IMR-90 (cell line): ENCODE data around the gene PELI1. TPM values are rescaled to one million over a fixed set of nuclear protein-coding genes. Genes with fewer than 3 reads are reported as not detected.

ENCODE experiments used
- ATAC-seq: fragments of 200-7000 bp; cut with Tn5 transposase; 2 replicates; pipeline ENCODE4 v1.9.1; 2020; ENCODE audit warnings: low read depth, mild to moderate bottlenecking, moderate library complexity
- BruUV-seq: library from RNA; stranded (reverse); fragments of 400-500 nt; replicated peaks from 2 replicates; lab custom pipeline; 2021; lab: Mats Ljungman, UMichigan
- CTCF ChIA-PET: fragments of 300-600 bp; formaldehyde crosslinking; extraction: SDS; loops from one replicate; lab custom pipeline; 2021; ENCODE audit warnings: antibody characterized with exemption; lab: Yijun Ruan, JAX
- POLR2A ChIA-PET: fragments of 300-600 bp; sonication (Branson Sonifier 250); formaldehyde crosslinking; loops from one replicate; lab custom pipeline; 2022; ENCODE audit warnings: antibody characterized with exemption; ENCODE audit not compliant: unreplicated experiment; lab: Charles Lee
- DNase-seq: peaks from one replicate; pipeline ENCODE4 v3.0.0; 2013
- H2AFZ ChIP-seq: replicated peaks from 2 replicates; pipeline ENCODE3; 2013; ENCODE audit warnings: low read length, mild to moderate bottlenecking; ENCODE audit not compliant: poor library complexity
- H2AK5ac ChIP-seq: 2 replicates; pipeline ENCODE4 v1.6.1; 2013; ENCODE audit warnings: low read depth, low read length, inconsistent platforms
- H2AK9ac ChIP-seq: replicated peaks from 2 replicates; pipeline ENCODE3; 2013; ENCODE audit warnings: mild to moderate bottlenecking, low read depth, low read length, moderate library complexity; ENCODE audit not compliant: poor library complexity
- H2BK120ac ChIP-seq: 2 replicates; pipeline ENCODE4 v1.6.1; 2013; ENCODE audit warnings: low read depth, low read length, inconsistent platforms
- H2BK15ac ChIP-seq: 3 replicates; pipeline ENCODE4 v1.6.1; 2013; ENCODE audit warnings: low read depth, low read length, inconsistent platforms
- H2BK20ac ChIP-seq: 2 replicates; pipeline ENCODE4 v1.6.1; 2013; ENCODE audit warnings: low read depth, mild to moderate bottlenecking, inconsistent platforms, low read length, moderate library complexity
- H2BK5ac ChIP-seq: 2 replicates; pipeline ENCODE4 v1.6.1; 2013; ENCODE audit warnings: mild to moderate bottlenecking, low read depth, low read length, inconsistent platforms; ENCODE audit not compliant: poor library complexity, severe bottlenecking
- H3K14ac ChIP-seq: replicated peaks from 2 replicates; pipeline ENCODE4 v1.6.1; 2013; ENCODE audit warnings: low read depth, low read length, inconsistent platforms
- H3K18ac ChIP-seq: 2 replicates; pipeline ENCODE4 v1.6.1; 2013; ENCODE audit warnings: low read depth, low read length, control low read depth
- H3K23ac ChIP-seq: 2 replicates; pipeline ENCODE4 v1.6.1; 2013; ENCODE audit warnings: low read depth, low read length, inconsistent platforms
- H3K27ac ChIP-seq: 2 replicates; pipeline ENCODE4 v1.5.1; 2013; ENCODE audit warnings: mild to moderate bottlenecking, control low read depth, low read length; ENCODE audit not compliant: insufficient read depth
- H3K27me3 ChIP-seq: 2 replicates; pipeline ENCODE4 v1.6.1; 2013; ENCODE audit warnings: low read length; ENCODE audit not compliant: control insufficient read depth, insufficient read depth
- H3K36me3 ChIP-seq: 2 replicates; pipeline ENCODE4 v1.6.1; 2013; ENCODE audit warnings: low read length, mixed read lengths; ENCODE audit not compliant: control insufficient read depth, insufficient read depth
- H3K4ac ChIP-seq: 2 replicates; pipeline ENCODE4 v1.6.1; 2013; ENCODE audit warnings: low read depth, low read length, inconsistent platforms
- H3K4me1 ChIP-seq: 2 replicates; pipeline ENCODE4 v1.6.1; 2013; ENCODE audit warnings: low read length, mixed read lengths; ENCODE audit not compliant: control insufficient read depth, insufficient read depth
- H3K4me2 ChIP-seq: 2 replicates; pipeline ENCODE4 v1.6.1; 2013; ENCODE audit warnings: low read depth, mild to moderate bottlenecking, control low read depth, low read length, moderate library complexity
- H3K4me3 ChIP-seq: 2 replicates; pipeline ENCODE4 v1.5.1; 2013; ENCODE audit warnings: low read depth, mild to moderate bottlenecking, control low read depth, low read length, moderate library complexity; ENCODE audit not compliant: insufficient read depth
- H3K56ac ChIP-seq: 2 replicates; pipeline ENCODE4 v1.6.1; 2013; ENCODE audit warnings: low read length, inconsistent platforms; ENCODE audit not compliant: insufficient read depth; ENCODE audit errors: extremely low read depth
- H3K79me1 ChIP-seq, 2 experiments: 2 replicates each; pipeline ENCODE4 v1.6.1; 2013; ENCODE audit warnings: low read length in 2 of 2, inconsistent platforms in 1 of 2, low read depth in 1 of 2
- H3K9ac ChIP-seq: 2 replicates; pipeline ENCODE4 v1.6.1; 2013; ENCODE audit warnings: low read depth, low read length, control low read depth
- H3K9me1 ChIP-seq: 2 replicates; pipeline ENCODE4 v1.6.1; 2013; ENCODE audit warnings: low read length, inconsistent platforms; ENCODE audit not compliant: insufficient read depth
- H3K9me3 ChIP-seq: 2 replicates; pipeline ENCODE4 v1.6.1; 2013; ENCODE audit warnings: low read length; ENCODE audit not compliant: control insufficient read depth, insufficient read depth
- H4K20me1 ChIP-seq: 2 replicates; pipeline ENCODE4 v1.6.1; 2013; ENCODE audit warnings: low read length, inconsistent platforms; ENCODE audit not compliant: insufficient read depth
- H4K5ac ChIP-seq: 2 replicates; pipeline ENCODE4 v1.6.1; 2013; ENCODE audit warnings: mild to moderate bottlenecking, low read depth, low read length, control low read depth
- H4K8ac ChIP-seq, 2 experiments: 2 replicates each; pipeline ENCODE4 v1.6.1; 2013; ENCODE audit warnings: low read depth in 2 of 2, low read length in 2 of 2, control low read depth in 1 of 2, inconsistent platforms in 1 of 2
- H4K91ac ChIP-seq: 2 replicates; pipeline ENCODE4 v1.6.1; 2013; ENCODE audit warnings: low read depth, low read length, inconsistent platforms; ENCODE audit not compliant: insufficient read depth
- CEBPB ChIP-seq: IDR thresholded peaks from 2 replicates; pipeline ENCODE4 v1.6.1; 2012; ENCODE audit warnings: low read depth, low read length, improper control_type of control experiment
- CHD1 ChIP-seq: IDR thresholded peaks from 2 replicates; pipeline ENCODE4 v1.6.1; 2012; ENCODE audit warnings: low read depth, low read length, improper control_type of control experiment
- CTCF ChIP-seq: conservative IDR thresholded peaks from 2 replicates; pipeline ENCODE4 v1.5.1; 2012; ENCODE audit warnings: mild to moderate bottlenecking, low read depth, low read length, improper control_type of control experiment
- MAZ ChIP-seq: IDR thresholded peaks from 2 replicates; pipeline ENCODE4 v1.6.1; 2012; ENCODE audit warnings: low read depth, mild to moderate bottlenecking, low read length, improper control_type of control experiment, moderate library complexity, borderline replicate concordance
- MXI1 ChIP-seq: IDR thresholded peaks from 2 replicates; pipeline ENCODE4 v1.6.1; 2012; ENCODE audit warnings: low read depth, mild to moderate bottlenecking, low read length, moderate library complexity, borderline replicate concordance
- NFE2L2 ChIP-seq: fragments of 150-350 bp; IDR thresholded peaks from 2 replicates; pipeline ENCODE4 v1.6.1; 2016; ENCODE audit warnings: low read depth, mild to moderate bottlenecking, low read length
- POLR2A ChIP-seq: IDR thresholded peaks from 2 replicates; pipeline ENCODE4 v1.6.1; 2012; ENCODE audit warnings: mild to moderate bottlenecking, low read depth, low read length
- RAD21 ChIP-seq: IDR thresholded peaks from 2 replicates; pipeline ENCODE4 v1.6.1; 2012; ENCODE audit warnings: low read length, improper control_type of control experiment
- RCOR1 ChIP-seq: IDR thresholded peaks from 2 replicates; pipeline ENCODE4 v1.6.1; 2012; ENCODE audit warnings: mild to moderate bottlenecking, low read length, improper control_type of control experiment; ENCODE audit not compliant: insufficient replicate concordance
- RFX5 ChIP-seq: IDR thresholded peaks from 2 replicates; pipeline ENCODE4 v1.8.0; 2012; ENCODE audit warnings: low read depth, mild to moderate bottlenecking, low read length, moderate library complexity
- SMC3 ChIP-seq: fragments of 150-350 bp; IDR thresholded peaks from 2 replicates; pipeline ENCODE4 v1.6.1; 2016; ENCODE audit warnings: low read depth, mild to moderate bottlenecking, antibody characterized with exemption, low read length, moderate library complexity
- WGBS, 2 experiments: methylation state at CpG; one replicate each; pipeline versions ENCODE4 v1.1.5 to v1.1.7; 2013; ENCODE audit warnings: missing lambda C conversion rate in 2 of 2; ENCODE audit not compliant: insufficient read length in 1 of 2; ENCODE audit errors: extremely low coverage in 2 of 2; 5-methylcytosine and 5-hydroxymethylcytosine counted together
- dilution Hi-C: fragments of 300-500 bp; cut with HindIII; formaldehyde crosslinking; loops from one replicate; pipeline ENCODE4 v1.14.3; 2018; ENCODE audit warnings: low sequenced_read_pairs; ENCODE audit not compliant: unreplicated experiment
- in situ Hi-C: fragments of 300-500 bp; cut with MboI; formaldehyde crosslinking; loops from 3 replicates; pipeline ENCODE4 v1.14.3; 2019; ENCODE audit warnings: low sequenced_read_pairs, inconsistent platforms, mixed read lengths
- intact Hi-C: fragments of 100-400 bp; cut with micrococcal nuclease; formaldehyde crosslinking; loops from 2 replicates; pipeline ENCODE4 v1.10.0; 2022
- polyA plus RNA-seq, 3 experiments: library from polyadenylated mRNA; depleted of rRNA; stranded (reverse); fragments of >200 nt; gene quantifications; 2 replicates each; pipeline ENCODE4 v1.2.3, GENCODE V29; 2012; ENCODE audit warnings: low replicate concordance in 1 of 3
- total RNA-seq: library from RNA; depleted of rRNA; stranded (reverse); fragments of >200 nt; gene quantifications from 2 replicates; pipeline ENCODE4 v1.2.3, GENCODE V29; 2012
- TF ChIP-seq, protein P1 (sequence below): fragments of 150-350 bp; IDR thresholded peaks from 2 replicates; pipeline ENCODE4 v1.6.1; 2016; ENCODE audit warnings: low read depth, mild to moderate bottlenecking, low read length, moderate library complexity, borderline replicate concordance

The PELI1 gene
- total and polyA plus RNA-seq, 2 of the 4 experiments (the other 2 are of a cell fraction) = 2.2 to 2.5 TPM

DNA sequence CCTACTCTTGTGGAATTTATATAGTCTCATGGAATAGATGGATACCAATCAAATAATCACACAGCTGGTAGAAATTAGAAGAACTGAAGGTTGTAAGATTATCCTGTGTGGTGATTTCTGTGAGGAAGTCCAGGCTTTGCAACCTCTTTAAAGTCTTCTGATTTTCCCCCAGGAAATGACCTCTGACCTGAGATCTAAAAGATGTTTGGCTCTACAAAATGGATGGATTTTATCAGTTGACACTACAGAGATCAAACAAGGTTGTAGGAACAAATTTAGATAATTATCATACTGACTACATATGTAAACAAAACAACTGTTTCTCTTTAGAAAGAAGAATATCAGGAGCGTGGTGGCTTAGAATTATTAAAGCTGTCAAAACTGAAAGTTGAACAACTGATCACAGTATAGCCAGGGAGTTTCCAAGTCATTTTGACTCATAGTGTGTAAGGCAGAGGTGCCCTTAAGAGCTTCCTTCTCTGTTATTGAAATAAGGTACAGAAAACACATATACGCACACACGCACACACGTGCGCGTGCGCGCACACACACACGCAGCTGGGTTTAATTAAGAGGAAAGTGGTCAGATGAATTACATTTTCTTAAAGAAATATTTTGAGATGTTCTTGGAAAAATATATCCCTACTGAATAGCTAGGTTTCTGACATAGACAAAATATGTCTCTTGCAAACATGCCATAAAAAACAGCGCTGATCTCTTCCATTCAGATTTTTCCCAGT is 35.5 kb upstream of the PELI1 start:
- no peak overlapping the region for H2AFZ ChIP-seq
- H3K23ac ChIP-seq = no peak overlapping the region
- H4K8ac ChIP-seq = no peak overlapping the region
- WGBS, 2 experiments = no CpG with 5 or more reads among the region's 10 CpGs
- ChIA-PET CTCF (no interaction called here), POLR2A (no interaction called here)
- no peaks in the 10 kb centered on the region for H3K36me3 ChIP-seq
- no peak overlapping the region for H2AK5ac ChIP-seq
- ATAC-seq (no peak), DNase-seq (no peak)
- no peak overlapping the region for H4K5ac ChIP-seq
- H3K27me3 ChIP-seq = peaks cover 14% of the 10 kb centered on the region
- H2BK20ac ChIP-seq = no peak overlapping the region
- H3K14ac ChIP-seq = no peak overlapping the region
- H2BK5ac ChIP-seq = no peak overlapping the region
- H3K4me1 ChIP-seq = no peaks in the 10 kb centered on the region
- no peak overlapping the region for H4K91ac ChIP-seq
- no peaks in the 10 kb centered on the region for H4K20me1 ChIP-seq
- no peaks in the 10 kb centered on the region for H3K9me1 ChIP-seq
- H3K79me1 ChIP-seq = no peaks in the 10 kb centered on the region
- no TSS peak for BruUV-seq
- no peak overlapping the region for H3K18ac ChIP-seq
- TF ChIP-seq SMC3 = no peak
- TF ChIP-seq NFE2L2 = no peak
- no peak for TF ChIP-seq POLR2A
- TF ChIP-seq MAZ = no peak
- no peak for TF ChIP-seq CHD1
- TF ChIP-seq, protein P1, sequence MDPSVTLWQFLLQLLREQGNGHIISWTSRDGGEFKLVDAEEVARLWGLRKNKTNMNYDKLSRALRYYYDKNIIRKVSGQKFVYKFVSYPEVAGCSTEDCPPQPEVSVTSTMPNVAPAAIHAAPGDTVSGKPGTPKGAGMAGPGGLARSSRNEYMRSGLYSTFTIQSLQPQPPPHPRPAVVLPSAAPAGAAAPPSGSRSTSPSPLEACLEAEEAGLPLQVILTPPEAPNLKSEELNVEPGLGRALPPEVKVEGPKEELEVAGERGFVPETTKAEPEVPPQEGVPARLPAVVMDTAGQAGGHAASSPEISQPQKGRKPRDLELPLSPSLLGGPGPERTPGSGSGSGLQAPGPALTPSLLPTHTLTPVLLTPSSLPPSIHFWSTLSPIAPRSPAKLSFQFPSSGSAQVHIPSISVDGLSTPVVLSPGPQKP = no peak
- TF ChIP-seq MXI1 = no peak
- TF ChIP-seq RFX5 = no peak
- TF ChIP-seq CTCF = no peak
- TF ChIP-seq RAD21 = no peak
- TF ChIP-seq RCOR1 = no peak
- no peak for TF ChIP-seq CEBPB
- H2AK9ac ChIP-seq = no peak overlapping the region
- no peak overlapping the region for H2BK15ac ChIP-seq
- no peak overlapping the region for H3K4ac ChIP-seq
- in situ Hi-C loops = no loop called here
- intact Hi-C loops = no loop called here
- no peak overlapping the region for H3K9ac ChIP-seq
- no peak overlapping the region for H3K56ac ChIP-seq
- no peak overlapping the region for H3K4me2 ChIP-seq
- H2BK120ac ChIP-seq = no peak overlapping the region
- H3K9me3 ChIP-seq = no peaks in the 10 kb centered on the region
- no peak overlapping the region for H3K4me3 ChIP-seq
- dilution Hi-C loops = no loop called here
- H3K27ac ChIP-seq = no peak overlapping the region
